Activated CD8-positive, alpha-beta memory T cell treated with anti-CD3 and anti-CD28 coated beads, Interleukin-2, amount 10 ng/mL, durations not matched to agents 7 days and 5 days (primary cell): Measurements from ENCODE around the gene LEFTY1. TPM values are rescaled to one million over a fixed set of nuclear protein-coding genes. Genes with fewer than 3 reads are reported as not detected.
"Not testable (repeated sequence)": the region's sequence is repeated elsewhere in the genome, so short reads cannot be mapped to it uniquely, and the experiment has no call there.

Experiments
- ATAC-seq: fragments of 150-1000 bp; cut with Tn5 transposase; one replicate; pipeline ENCODE4 v1.10.0; 2021; ENCODE audit warnings: moderate library complexity
- CTCF ChIA-PET: fragments of 350-600 bp; sonication (Branson Sonifier 250); formaldehyde crosslinking; loops from one replicate; lab custom pipeline; 2021; ENCODE audit warnings: antibody characterized with exemption; lab: Charles Lee
- DNase-seq: peaks from one replicate; pipeline ENCODE4 v3.0.0-alpha.2; 2020
- H3K27ac Mint-ChIP-seq: one replicate; pipeline ENCODE4 v1.8.0; 2021; ENCODE audit warnings: mild to moderate bottlenecking, mixed read lengths
- H3K27me3 Mint-ChIP-seq: one replicate; pipeline ENCODE4 v1.8.0; 2021; ENCODE audit warnings: mixed read lengths
- H3K36me3 Mint-ChIP-seq: one replicate; pipeline ENCODE4 v1.8.0; 2021; ENCODE audit warnings: mild to moderate bottlenecking, mixed read lengths
- H3K4me1 Mint-ChIP-seq: one replicate; pipeline ENCODE4 v1.8.0; 2021; ENCODE audit warnings: mixed read lengths
- H3K4me3 Mint-ChIP-seq: one replicate; pipeline ENCODE4 v1.8.0; 2021; ENCODE audit warnings: mild to moderate bottlenecking, moderate library complexity, mixed read lengths
- H3K9me3 Mint-ChIP-seq: one replicate; pipeline ENCODE4 v1.8.0; 2022; ENCODE audit warnings: low read depth, mixed read lengths
- total RNA-seq, 2 experiments: library from RNA; stranded (reverse); gene quantifications; one replicate each; pipeline ENCODE4 v1.2.3, GENCODE V29; 2021

Gene LEFTY1
- total RNA-seq, 2 experiments from 2014 or later, result not detected

GRCh38 chr1:225890346-225891228 is 1.6 kb upstream of the LEFTY1 start:
- CTCF ChIA-PET, result interaction anchor here (1.9 kb wide), 1 partner anchor 8 kb away, joined by 7 read pairs; the partner anchor contains the start of gene TMEM63A
- no peak for ATAC-seq
- Mint-ChIP-seq H3K36me3 (no peaks in the 10 kb centered on the region), H3K4me3 (no peak overlapping the region), H3K27me3 (peaks cover 10% of the 10 kb centered on the region), H3K27ac (no peak overlapping the region), H3K4me1 (no peaks in the 10 kb centered on the region), H3K9me3 (no peaks in the 10 kb centered on the region)
- no peak for DNase-seq

GRCh38 chr1:225889743-225890142 is 797 bp upstream of the LEFTY1 start:
- Mint-ChIP-seq H3K36me3 (no peaks in the 10 kb centered on the region), H3K27ac (no peak overlapping the region), H3K9me3 (no peaks in the 10 kb centered on the region), H3K4me1 (no peaks in the 10 kb centered on the region), H3K4me3 (no peak overlapping the region), H3K27me3 (peaks cover 10% of the 10 kb centered on the region)
- ATAC-seq (no peak), DNase-seq (no peak)
- CTCF ChIA-PET, result interaction anchor here (1.0 to 1.1 kb wide), 2 partner anchors 9 to 13 kb away, joined by 3 to 5 read pairs; no protein-coding TSS in a partner anchor

GRCh38 chr1:225888289-225888897 is 553 bp downstream of the LEFTY1 start:
- H3K9me3 Mint-ChIP-seq, result no peaks in the 10 kb centered on the region
- peaks cover 5% of the 10 kb centered on the region for H3K27me3 Mint-ChIP-seq
- H3K36me3 Mint-ChIP-seq, result no peaks in the 10 kb centered on the region
- DNase-seq, result no peak
- no peak for ATAC-seq
- H3K27ac Mint-ChIP-seq, result no peak overlapping the region
- no peak overlapping the region for H3K4me3 Mint-ChIP-seq
- peaks cover 5% of the 10 kb centered on the region for H3K4me1 Mint-ChIP-seq
- CTCF ChIA-PET, result interaction anchor here (1.0 to 1.1 kb wide), 2 partner anchors 7 to 11 kb away, joined by 3 to 5 read pairs; no protein-coding TSS in a partner anchor

GRCh38 chr1:225887554-225888288 is 1.2 kb downstream of the LEFTY1 start:
- CTCF ChIA-PET, result interaction anchor here (1.5 kb wide), 1 partner anchor 10 kb away, joined by 3 read pairs; no protein-coding TSS in a partner anchor
- not testable (repeated sequence) for ATAC-seq, H3K4me3 Mint-ChIP-seq, H3K27ac Mint-ChIP-seq, H3K27me3 Mint-ChIP-seq, H3K36me3 Mint-ChIP-seq, H3K4me1 Mint-ChIP-seq, H3K9me3 Mint-ChIP-seq, DNase-seq

- Mint-ChIP-seq H3K27me3 (peaks cover 5% of the 10 kb centered on the region), H3K36me3 (no peaks in the 10 kb centered on the region), H3K4me1 (peaks cover 8% of the 10 kb centered on the region), H3K9me3 (no peaks in the 10 kb centered on the region), H3K4me3 (no peak overlapping the region), H3K27ac (no peak overlapping the region)
- ATAC-seq, result no peak
- CTCF ChIA-PET, result interaction anchor here (1.5 kb wide), 1 partner anchor 11 kb away, joined by 3 read pairs; no protein-coding TSS in a partner anchor
- no peak for DNase-seq
Observed at GRCh38 chr1:225887030-225887314, 2.0 kb downstream of the LEFTY1 start.

GRCh38 chr1:225886159-225887029 is 2.6 kb downstream of the LEFTY1 start:
- Mint-ChIP-seq H3K4me3 (no peak overlapping the region), H3K4me1 (peaks cover 9% of the 10 kb centered on the region), H3K36me3 (no peaks in the 10 kb centered on the region), H3K27ac (no peak overlapping the region), H3K27me3 (peaks cover 5% of the 10 kb centered on the region), H3K9me3 (no peaks in the 10 kb centered on the region)
- DNase-seq (no peak), ATAC-seq (no peak)
- CTCF ChIA-PET, result interaction anchor here (1.5 kb wide), 1 partner anchor 11 kb away, joined by 3 read pairs; no protein-coding TSS in a partner anchor

GRCh38 chr1:225885336-225885735 is 3.6 kb downstream of the LEFTY1 start:
- no peak for DNase-seq
- CTCF ChIA-PET, result interaction anchor here (0.9 to 1.2 kb wide), 3 partner anchors 12 to 418 kb away, joined by 3 read pairs; no protein-coding TSS in a partner anchor
- Mint-ChIP-seq H3K4me1 (peaks cover 20% of the 10 kb centered on the region), H3K27ac (no peak overlapping the region), H3K4me3 (no peak overlapping the region), H3K27me3 (peaks cover 5% of the 10 kb centered on the region), H3K36me3 (no peaks in the 10 kb centered on the region), H3K9me3 (no peaks in the 10 kb centered on the region)
- ATAC-seq, result no peak

GRCh38 chr1:225883616-225884265 is 5.2 kb downstream of the LEFTY1 start:
- no peak overlapping the region for H3K27ac Mint-ChIP-seq

GRCh38 chr1:225882694-225883615 is 6.0 kb downstream of the LEFTY1 start:
- Mint-ChIP-seq H3K4me1 (peaks cover 32% of the 10 kb centered on the region), H3K36me3 (no peaks in the 10 kb centered on the region), H3K4me3 (peak overlapping the region; percentile 82), H3K27ac (peak overlapping the region; percentile 67), H3K9me3 (no peaks in the 10 kb centered on the region), H3K27me3 (peaks cover 5% of the 10 kb centered on the region)
- DNase-seq (peak; percentile 54), ATAC-seq (peak; percentile 46)
- CTCF ChIA-PET, result interaction anchor here (0.7 to 4.7 kb wide), 21 partner anchors 9 to 415 kb away, joined by 3 to 34 read pairs (median 5); partner anchors contain the start of genes PYCR2, SDE2 and SRP9

More at GRCh38 chr1:225883616-225884265, 5.2 kb downstream of the LEFTY1 start:
- Mint-ChIP-seq H3K27me3 (peaks cover 5% of the 10 kb centered on the region), H3K4me1 (peaks cover 32% of the 10 kb centered on the region), H3K4me3 (peak overlapping the region; percentile 10), H3K36me3 (no peaks in the 10 kb centered on the region), H3K9me3 (no peaks in the 10 kb centered on the region)
- DNase-seq, result no peak
- no peak for ATAC-seq
- CTCF ChIA-PET, result interaction anchor here (0.7 to 4.7 kb wide), 10 partner anchors 8 to 406 kb away, joined by 3 to 34 read pairs (median 8); partner anchors contain the start of genes PYCR2 and SRP9

- peak; percentile 87 for ATAC-seq
- Mint-ChIP-seq H3K27me3 (peaks cover 5% of the 10 kb centered on the region), H3K36me3 (peaks cover 3% of the 10 kb centered on the region), H3K27ac (peak within 1 kb of the TSS; percentile 87), H3K4me1 (peaks cover 35% of the 10 kb centered on the region), H3K9me3 (no peaks in the 10 kb centered on the region), H3K4me3 (peak within 1 kb of the TSS; percentile 82)
- DNase-seq, result peak; percentile 92
- CTCF ChIA-PET, result interaction anchor here (0.8 to 4.7 kb wide), 23 partner anchors 7 to 414 kb away, joined by 3 to 34 read pairs (median 5); partner anchors contain the start of genes LEFTY1, PYCR2, SDE2 and SRP9
Observed at GRCh38 chr1:225881959-225882693, 6.8 kb downstream of the LEFTY1 start, which contains the start of gene TMEM63A. Gene TMEM63A, minus strand, starts transcription at chr1:225882380. Its CDS starts 4,800 bp downstream, at chr1:225877580.
